OCI-LY1 (cell line): ENCODE measurements around the gene SP6.

Experiments used
- H2AFZ ChIP-seq: fragments of 200-600 bp; sonication (generic), shearing (Covaris generic); 2 replicates; pipeline ENCODE4 v1.6.0; 2014; ENCODE audit warnings: antibody characterized with exemption, mild to moderate bottlenecking, low read length
- H3F3A ChIP-seq: fragments of 200-600 bp; sonication (generic), shearing (Covaris generic); 2 replicates; pipeline ENCODE4 v1.6.0; 2014; ENCODE audit warnings: mild to moderate bottlenecking, antibody characterized with exemption, low read length, moderate library complexity; ENCODE audit not compliant: insufficient read depth
- H3K27ac ChIP-seq: fragments of 200-600 bp; sonication (generic); 2 replicates; pipeline ENCODE4 v1.5.1; 2014; ENCODE audit warnings: low read length, mixed run types, mild to moderate bottlenecking, low read depth; ENCODE audit not compliant: poor library complexity, severe bottlenecking
- H3K27me3 ChIP-seq: fragments of 200-600 bp; sonication (generic); 2 replicates; pipeline ENCODE4 v1.6.0; 2014; ENCODE audit warnings: antibody characterized with exemption, mild to moderate bottlenecking, low read length, moderate library complexity; ENCODE audit not compliant: insufficient read depth
- H3K36me3 ChIP-seq: fragments of 200-600 bp; sonication (generic); 2 replicates; pipeline ENCODE4 v1.6.1; 2014; ENCODE audit warnings: mild to moderate bottlenecking, antibody characterized with exemption, low read length, moderate library complexity, mixed read lengths; ENCODE audit not compliant: insufficient read depth
- H3K4me1 ChIP-seq: fragments of 200-600 bp; sonication (generic); 2 replicates; pipeline ENCODE4 v1.5.1; 2014; ENCODE audit warnings: mild to moderate bottlenecking, low read length, moderate library complexity; ENCODE audit not compliant: insufficient read depth, severe bottlenecking
- H3K4me2 ChIP-seq: fragments of 200-600 bp; sonication (generic), shearing (Covaris generic); 2 replicates; pipeline ENCODE4 v1.6.1; 2014; ENCODE audit warnings: low read length
- H3K4me3 ChIP-seq: fragments of 200-600 bp; sonication (generic); 2 replicates; pipeline ENCODE4 v1.5.1; 2014; ENCODE audit warnings: low read length, low read depth, mild to moderate bottlenecking, mixed read lengths; ENCODE audit not compliant: poor library complexity, severe bottlenecking
- H3K79me2 ChIP-seq: fragments of 200-600 bp; shearing (Covaris generic); 2 replicates; pipeline ENCODE4 v1.6.1; 2016; ENCODE audit warnings: mixed run types, low read length, mixed read lengths; ENCODE audit not compliant: insufficient read depth
- H3K9ac ChIP-seq: fragments of 200-600 bp; sonication (generic), shearing (Covaris generic); 2 replicates; pipeline ENCODE4 v1.6.1; 2014; ENCODE audit warnings: mild to moderate bottlenecking, low read length, mixed read lengths
- H3K9me2 ChIP-seq: fragments of 200-600 bp; sonication (generic), shearing (Covaris generic); 2 replicates; pipeline ENCODE4 v1.6.1; 2014; ENCODE audit warnings: low read depth, mild to moderate bottlenecking, low read length, mixed read lengths
- H3K9me3 ChIP-seq: fragments of 200-600 bp; shearing (Covaris generic); 2 replicates; pipeline ENCODE4 v1.6.1; 2014; ENCODE audit warnings: low read length, mixed read lengths
- H4K20me1 ChIP-seq: fragments of 200-600 bp; sonication (generic), shearing (Covaris generic); 2 replicates; pipeline ENCODE4 v1.6.0; 2016; ENCODE audit warnings: mild to moderate bottlenecking, low read length; ENCODE audit not compliant: insufficient read depth
- CTCF ChIP-seq: fragments of 200-600 bp; sonication (generic), shearing (Covaris generic); IDR thresholded peaks from 2 replicates; pipeline ENCODE4 v1.5.1; 2017; ENCODE audit warnings: mild to moderate bottlenecking, antibody characterized with exemption, low read length, moderate library complexity, mixed read lengths
- EZH2 ChIP-seq: fragments of 200-600 bp; sonication (generic), shearing (Covaris generic); IDR thresholded peaks from 2 replicates; pipeline ENCODE4 v1.8.0; 2017; ENCODE audit warnings: borderline replicate concordance, mixed run types, mild to moderate bottlenecking, antibody characterized with exemption, low read length, moderate library complexity, mixed read lengths

Gene SP6

GRCh38 chr17:47884427-47884740 is 33.4 kb upstream of the SP6 start:
- H3F3A ChIP-seq, result no peaks in the 10 kb centered on the region
- no peaks in the 10 kb centered on the region for H3K36me3 ChIP-seq
- H3K27ac ChIP-seq, result no peak overlapping the region
- H3K27me3 ChIP-seq, result no peaks in the 10 kb centered on the region; the same call in 1 of the 2 replicates
- no peak for TF ChIP-seq EZH2
- no peak for TF ChIP-seq CTCF
- no peaks in the 10 kb centered on the region for H3K79me2 ChIP-seq
- H3K9me3 ChIP-seq, result no peaks in the 10 kb centered on the region
- no peak overlapping the region for H3K4me3 ChIP-seq
- no peak overlapping the region for H2AFZ ChIP-seq
- no peak overlapping the region for H3K4me2 ChIP-seq
- H3K9me2 ChIP-seq, result no peaks in the 10 kb centered on the region
- H3K4me1 ChIP-seq, result no peaks in the 10 kb centered on the region
- H3K9ac ChIP-seq, result no peak overlapping the region
- H4K20me1 ChIP-seq, result no peaks in the 10 kb centered on the region

- no peaks in the 10 kb centered on the region; the same call in 1 of the 2 replicates for H3K27me3 ChIP-seq
- H3K4me1 ChIP-seq, result no peaks in the 10 kb centered on the region
- no peaks in the 10 kb centered on the region for H3F3A ChIP-seq
- no peaks in the 10 kb centered on the region for H3K36me3 ChIP-seq
- H3K4me2 ChIP-seq, result no peak overlapping the region
- H3K79me2 ChIP-seq, result no peaks in the 10 kb centered on the region
- H2AFZ ChIP-seq, result no peak overlapping the region
- H3K4me3 ChIP-seq, result no peak overlapping the region
- no peaks in the 10 kb centered on the region for H4K20me1 ChIP-seq
- no peaks in the 10 kb centered on the region for H3K9me2 ChIP-seq
- H3K9ac ChIP-seq, result no peak overlapping the region
- no peaks in the 10 kb centered on the region for H3K9me3 ChIP-seq
- H3K27ac ChIP-seq, result no peak overlapping the region
- no peak for TF ChIP-seq CTCF
- no peak for TF ChIP-seq EZH2
These were observed 32.8 kb upstream of the SP6 start for GRCh38 chr17:47883589-47884426.

- H4K20me1 ChIP-seq, result no peaks in the 10 kb centered on the region
These were observed 32.0 kb upstream of the SP6 start for GRCh38 chr17:47882695-47883588.

More at GRCh38 chr17:47882695-47883588, 32.0 kb upstream of the SP6 start:
- H3K79me2 ChIP-seq, result no peaks in the 10 kb centered on the region
- H3K4me1 ChIP-seq, result no peaks in the 10 kb centered on the region
- no peak overlapping the region for H3K9ac ChIP-seq
- H3K9me3 ChIP-seq, result no peaks in the 10 kb centered on the region
- H3K27me3 ChIP-seq, result no peaks in the 10 kb centered on the region; the same call in 1 of the 2 replicates
- H3K27ac ChIP-seq, result no peak overlapping the region
- no peaks in the 10 kb centered on the region for H3K9me2 ChIP-seq
- TF ChIP-seq EZH2, result no peak
- TF ChIP-seq CTCF, result no peak
- no peak overlapping the region for H3K4me2 ChIP-seq
- no peak overlapping the region for H2AFZ ChIP-seq
- no peaks in the 10 kb centered on the region for H3F3A ChIP-seq
- no peak overlapping the region for H3K4me3 ChIP-seq
- H3K36me3 ChIP-seq, result no peaks in the 10 kb centered on the region
